GM12874 (cell line): ENCODE results near the gene ENPP1.

ENCODE experiments used
- TF ChIP-seq, protein P1 (sequence below): IDR thresholded peaks from 2 replicates; pipeline ENCODE4 v1.5.1; 2011; ENCODE audit warnings: low read depth, mild to moderate bottlenecking, control low read depth, low read length, moderate library complexity; ENCODE audit not compliant: insufficient read depth

Gene ENPP1

DNA sequence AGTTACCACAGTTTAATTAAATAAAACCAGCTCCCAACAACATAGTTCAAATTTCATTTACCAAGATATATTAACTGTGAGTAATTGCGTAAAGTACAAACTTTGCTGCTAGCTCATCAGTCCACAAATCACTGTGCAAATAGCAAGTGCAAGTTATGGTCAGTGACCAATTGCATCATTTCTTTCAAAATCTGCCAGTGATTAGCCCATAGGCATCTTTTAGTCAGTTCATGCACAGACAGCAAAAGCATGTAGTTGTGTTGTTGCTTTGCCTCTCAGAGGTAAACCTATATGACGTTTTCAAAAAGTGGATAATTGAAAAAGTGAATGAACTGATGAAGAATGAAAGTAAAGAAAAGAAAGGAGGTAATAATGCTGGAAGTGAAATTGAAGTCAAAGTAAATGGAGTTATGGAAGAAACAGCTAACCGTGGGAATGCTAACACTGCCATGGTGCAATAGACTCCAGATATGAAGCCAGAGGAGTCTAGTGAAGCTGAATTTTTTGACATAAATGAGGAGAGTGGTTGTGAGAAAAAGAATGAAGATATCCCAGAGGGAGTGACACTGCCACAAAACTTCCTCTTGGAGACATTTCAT, 36.5 kb downstream of the ENPP1 start:
- TF ChIP-seq, protein P1, sequence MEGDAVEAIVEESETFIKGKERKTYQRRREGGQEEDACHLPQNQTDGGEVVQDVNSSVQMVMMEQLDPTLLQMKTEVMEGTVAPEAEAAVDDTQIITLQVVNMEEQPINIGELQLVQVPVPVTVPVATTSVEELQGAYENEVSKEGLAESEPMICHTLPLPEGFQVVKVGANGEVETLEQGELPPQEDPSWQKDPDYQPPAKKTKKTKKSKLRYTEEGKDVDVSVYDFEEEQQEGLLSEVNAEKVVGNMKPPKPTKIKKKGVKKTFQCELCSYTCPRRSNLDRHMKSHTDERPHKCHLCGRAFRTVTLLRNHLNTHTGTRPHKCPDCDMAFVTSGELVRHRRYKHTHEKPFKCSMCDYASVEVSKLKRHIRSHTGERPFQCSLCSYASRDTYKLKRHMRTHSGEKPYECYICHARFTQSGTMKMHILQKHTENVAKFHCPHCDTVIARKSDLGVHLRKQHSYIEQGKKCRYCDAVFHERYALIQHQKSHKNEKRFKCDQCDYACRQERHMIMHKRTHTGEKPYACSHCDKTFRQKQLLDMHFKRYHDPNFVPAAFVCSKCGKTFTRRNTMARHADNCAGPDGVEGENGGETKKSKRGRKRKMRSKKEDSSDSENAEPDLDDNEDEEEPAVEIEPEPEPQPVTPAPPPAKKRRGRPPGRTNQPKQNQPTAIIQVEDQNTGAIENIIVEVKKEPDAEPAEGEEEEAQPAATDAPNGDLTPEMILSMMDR = no peak

DNA sequence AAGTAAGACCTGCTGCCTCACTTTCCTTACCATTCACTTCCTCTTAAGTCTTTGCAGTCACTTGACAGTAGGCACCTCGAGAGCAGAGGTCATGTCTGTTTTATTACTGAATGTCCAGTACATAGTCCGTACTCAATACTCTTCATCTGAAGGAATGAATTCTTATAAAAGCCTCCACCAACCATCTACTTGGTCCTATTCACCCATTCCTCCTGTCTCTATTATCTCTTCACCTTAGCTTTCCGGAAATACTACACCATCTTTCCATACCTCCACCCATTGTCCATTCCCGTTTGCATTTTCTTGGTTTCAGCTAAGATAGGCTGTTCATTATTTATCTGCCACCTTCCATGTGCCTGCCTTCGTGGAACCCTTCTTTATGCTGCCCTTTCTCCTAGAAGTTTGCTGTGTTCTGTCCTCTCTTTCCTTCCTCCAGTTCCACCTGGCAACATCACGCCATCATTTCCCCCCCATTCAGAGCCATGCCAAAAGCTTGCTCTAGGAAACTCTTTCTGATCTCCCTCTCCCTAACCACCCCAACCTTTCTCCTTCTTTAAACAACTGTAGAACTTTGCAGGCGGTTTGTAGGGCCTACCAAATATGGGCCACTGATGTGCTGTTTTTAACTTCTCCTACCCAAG, 38.3 kb downstream of the ENPP1 start:
- TF ChIP-seq, protein P1 = no peak

DNA sequence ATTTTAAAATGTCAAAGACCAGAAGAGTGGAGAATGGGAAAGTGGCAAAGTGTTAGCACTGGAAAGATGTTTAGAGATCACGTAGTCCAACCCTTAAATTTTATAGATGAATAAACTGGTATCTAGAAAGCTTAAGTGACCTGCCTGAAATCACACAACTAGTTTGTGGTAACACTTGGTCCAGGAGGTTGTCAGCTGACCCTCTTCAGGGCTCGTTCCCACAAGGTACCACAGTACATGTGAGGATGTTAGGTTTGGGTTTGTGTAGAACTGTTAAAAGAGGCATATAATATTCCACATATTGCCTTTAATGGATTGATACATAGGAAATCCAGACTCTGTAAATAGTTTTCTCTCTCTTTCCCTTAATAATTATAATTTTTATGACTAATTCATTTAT, 39.1 kb downstream of the ENPP1 start:
- TF ChIP-seq, protein P1 = no peak

DNA sequence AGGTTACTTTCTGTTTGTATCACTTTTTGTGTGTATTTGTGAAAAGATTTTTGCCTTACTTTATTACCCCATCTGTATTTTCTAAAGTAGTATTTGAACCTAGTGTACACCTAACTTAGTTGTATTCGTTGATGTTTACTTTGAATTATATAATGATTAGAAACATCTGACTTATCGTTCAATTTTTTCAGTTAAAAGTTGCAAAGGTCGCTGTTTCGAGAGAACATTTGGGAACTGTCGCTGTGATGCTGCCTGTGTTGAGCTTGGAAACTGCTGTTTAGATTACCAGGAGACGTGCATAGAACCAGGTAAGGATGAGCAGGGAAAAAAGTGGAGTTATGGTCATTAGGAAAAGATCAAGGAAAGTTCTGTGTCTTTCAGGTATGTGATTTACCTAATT, 42.0 kb downstream of the ENPP1 start:
- TF ChIP-seq, protein P1 = no peak

DNA sequence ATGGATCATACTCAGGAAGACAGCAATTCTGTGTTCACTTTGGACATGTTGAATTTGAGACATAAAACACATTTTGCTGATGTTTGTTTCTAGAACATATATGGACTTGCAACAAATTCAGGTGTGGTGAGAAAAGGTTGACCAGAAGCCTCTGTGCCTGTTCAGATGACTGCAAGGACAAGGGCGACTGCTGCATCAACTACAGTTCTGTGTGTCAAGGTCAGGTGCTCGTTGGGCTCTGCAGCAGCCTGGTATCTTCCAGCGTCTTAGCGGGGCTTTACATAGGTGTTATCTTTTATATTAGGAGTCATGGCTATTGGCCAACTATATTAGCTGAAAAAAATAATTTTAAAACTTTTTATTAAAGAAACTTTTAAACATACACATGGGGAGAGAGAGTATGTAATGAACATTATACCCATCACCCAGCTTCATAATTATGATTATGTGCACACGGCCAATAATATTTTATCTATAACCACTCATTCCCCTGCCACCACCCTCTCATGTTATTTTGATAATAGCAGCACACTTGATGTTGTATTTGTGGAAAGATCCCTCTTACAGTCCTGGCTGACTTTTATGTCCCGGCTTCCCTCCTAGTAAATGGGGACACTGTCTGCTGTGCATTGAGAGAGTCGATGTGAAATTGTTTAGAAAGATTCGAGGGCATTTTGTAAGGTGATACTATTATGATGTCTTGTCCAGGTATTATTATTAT, 43.4 kb downstream of the ENPP1 start:
- TF ChIP-seq, protein P1 = no peak

DNA sequence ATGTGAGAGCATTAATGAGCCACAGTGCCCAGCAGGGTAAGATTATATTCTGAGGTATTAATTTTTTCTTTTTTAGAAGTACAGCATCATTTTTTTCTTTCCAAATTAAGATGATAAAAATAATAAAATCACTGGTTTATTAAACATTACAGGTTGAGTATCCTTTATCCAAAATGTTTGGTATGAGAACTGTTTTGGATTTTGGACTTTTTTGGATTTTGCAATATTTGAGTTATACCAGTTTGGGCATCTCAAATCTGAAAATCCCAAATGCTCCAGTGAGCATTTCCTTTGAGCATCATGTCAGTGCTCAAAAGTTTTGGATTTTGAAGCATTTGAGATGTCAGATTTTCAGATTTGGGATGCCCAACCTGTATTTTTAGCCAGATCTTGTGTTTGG, 44.4 kb downstream of the ENPP1 start:
- TF ChIP-seq, protein P1 = no peak

DNA sequence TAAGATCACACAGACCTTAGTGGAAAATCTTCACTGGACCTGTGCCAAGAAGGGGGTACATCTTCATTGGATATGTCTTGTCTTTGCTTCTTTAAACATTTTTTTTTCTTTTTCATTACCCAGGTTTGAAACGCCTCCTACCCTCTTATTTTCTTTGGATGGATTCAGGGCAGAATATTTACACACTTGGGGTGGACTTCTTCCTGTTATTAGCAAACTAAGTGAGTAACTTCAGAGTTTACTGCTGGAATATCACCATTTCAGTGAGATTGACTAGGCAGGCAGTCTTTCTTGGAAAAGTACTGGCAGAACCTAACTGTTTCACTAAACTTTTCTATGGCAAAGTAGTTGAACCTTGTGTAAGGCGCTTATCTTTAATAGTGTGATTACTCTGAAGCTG, 47.0 kb downstream of the ENPP1 start:
- TF ChIP-seq, protein P1 = no peak
